T-cell (primary cell): ENCODE measurements around the gene CES1. TPM values are rescaled to one million over a fixed set of nuclear protein-coding genes. Genes with fewer than 3 reads are reported as not detected.
"Not testable (repeated sequence)": the region's sequence is repeated elsewhere in the genome, so short reads cannot be mapped to it uniquely, and the experiment has no call there.

Experiments used
- ATAC-seq, 4 experiments: fragments of 200-7000 bp in 3 of 4; fragments of 150-1000 bp in 1 of 4; cut with Tn5 transposase; replicated peaks in 1 of 4; 1 replicate in 3 of 4; 2 replicates in 1 of 4; pipeline ENCODE4 v1.10.0; 2021; ENCODE audit warnings: moderate library complexity in 3 of 4, mild to moderate bottlenecking in 2 of 4, moderate number of reproducible peaks in 1 of 4
- CTCF ChIA-PET, 2 donors: fragments of 300-600 bp; sonication (Branson Sonifier 250); formaldehyde crosslinking; loops; one replicate each; lab custom pipeline; 2022; ENCODE audit warnings: antibody characterized with exemption in 2 of 2; lab: Charles Lee
- POLR2A ChIA-PET, 2 donors: fragments of 300-600 bp; sonication (Branson Sonifier 250); formaldehyde crosslinking; loops; one replicate each; lab custom pipeline; 2022; ENCODE audit warnings: antibody characterized with exemption in 2 of 2; lab: Charles Lee
- DNase-seq, 35 experiments: peaks; one replicate each; pipeline versions ENCODE4 v3.0.0 to v3.0.0-alpha.2; 2013 to 2023
- H3K27ac ChIP-seq: one replicate; pipeline ENCODE4 v1.5.1; 2013; ENCODE audit warnings: low read length
- H3K27me3 ChIP-seq, 2 experiments: replicated peaks in 1 of 2; 1 replicate in 1 of 2; 2 replicates in 1 of 2; pipeline versions ENCODE4 v1.6.1 to v1.7.0; 2013; ENCODE audit warnings: low read length in 1 of 2, mixed read lengths in 1 of 2; ENCODE audit not compliant: control insufficient read depth in 2 of 2, insufficient read depth in 2 of 2; ENCODE audit errors: extremely low read depth in 1 of 2
- H3K36me3 ChIP-seq, 2 donors: 1 replicate in 1 of 2; 2 replicates in 1 of 2; pipeline versions ENCODE4 v1.6.1 to v1.7.0; 2013; ENCODE audit warnings: low read length in 1 of 2; ENCODE audit not compliant: control insufficient read depth in 2 of 2, insufficient read depth in 1 of 2; ENCODE audit errors: extremely low read depth in 1 of 2
- H3K4me1 ChIP-seq, 2 experiments: 1 replicate in 1 of 2; 2 replicates in 1 of 2; pipeline versions ENCODE4 v1.6.1 to v1.7.0; 2013; ENCODE audit warnings: low read length in 2 of 2, mixed read lengths in 1 of 2; ENCODE audit not compliant: insufficient read depth in 2 of 2, control insufficient read depth in 1 of 2; ENCODE audit errors: extremely low read depth in 1 of 2
- H3K4me3 ChIP-seq, 2 donors: 1 replicate in 1 of 2; 2 replicates in 1 of 2; pipeline versions ENCODE4 v1.5.1 to v1.7.0; 2013; ENCODE audit warnings: mild to moderate bottlenecking in 2 of 2, low read length in 1 of 2, moderate library complexity in 1 of 2; ENCODE audit not compliant: control insufficient read depth in 1 of 2; ENCODE audit errors: extremely low read depth in 1 of 2
- H3K9me3 ChIP-seq: 2 replicates; pipeline ENCODE4 v1.7.0; 2013
- H3K27ac Mint-ChIP-seq, 2 donors: one replicate each; pipeline ENCODE4 v1.8.0; 2020 to 2021; ENCODE audit warnings: mild to moderate bottlenecking in 2 of 2, mixed read lengths in 2 of 2
- H3K27me3 Mint-ChIP-seq, 2 donors: one replicate each; pipeline ENCODE4 v1.8.0; 2021 to 2022; ENCODE audit warnings: mixed read lengths in 2 of 2
- H3K36me3 Mint-ChIP-seq: one replicate; pipeline ENCODE4 v1.8.0; 2021; ENCODE audit warnings: mixed read lengths
- H3K4me1 Mint-ChIP-seq, 3 donors: one replicate each; pipeline ENCODE4 v1.8.0; 2020 to 2022; ENCODE audit warnings: mixed read lengths in 3 of 3, mild to moderate bottlenecking in 1 of 3
- H3K4me3 Mint-ChIP-seq, 3 donors: one replicate each; pipeline ENCODE4 v1.8.0; 2020 to 2022; ENCODE audit warnings: mild to moderate bottlenecking in 3 of 3, mixed read lengths in 3 of 3, moderate library complexity in 3 of 3
- H3K9me3 Mint-ChIP-seq, 3 donors: one replicate each; pipeline ENCODE4 v1.8.0; 2020 to 2022; ENCODE audit warnings: mixed read lengths in 3 of 3
- WGBS: methylation state at CpG from one replicate; pipeline ENCODE4 v1.1.5; 2013; ENCODE audit warnings: missing lambda C conversion rate; ENCODE audit not compliant: insufficient coverage; 5-methylcytosine and 5-hydroxymethylcytosine counted together
- total RNA-seq, 35 experiments: library from RNA in 6 of 35; stranded (reverse) in 6 of 35; fragments of 120-200 nt in 1 of 35; gene quantifications; one replicate each; pipeline versions ENCODE4 v1.2.1 to v1.2.4 and lab custom pipeline; 2013 to 2026

CES1 gene
- total RNA-seq, 5 donors from 2014 or later (not counting 1 experiment from before 2014, with no cell fraction given), result 0.79 to 3.3 (median 1.4) TPM

DNA sequence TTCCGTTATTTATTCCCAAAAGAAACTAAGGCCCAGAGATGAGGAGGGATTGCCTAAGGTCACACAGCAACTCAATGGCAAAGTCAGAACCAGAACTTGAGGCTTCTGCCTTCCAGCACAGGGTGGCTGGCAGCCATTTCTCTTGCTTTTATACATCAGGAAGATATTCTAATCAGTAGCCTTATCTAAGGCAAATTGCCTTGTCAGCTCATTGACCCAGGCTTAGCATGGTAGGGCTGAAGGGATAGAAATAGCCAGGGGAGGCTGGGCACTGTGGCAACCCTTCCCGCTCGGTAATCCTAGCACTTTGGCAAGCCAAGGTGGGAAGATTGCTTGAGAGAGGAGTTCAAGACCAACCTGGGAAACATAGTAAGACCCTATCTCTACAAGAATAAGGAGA lies 2.3 kb upstream of the CES1 start:
- H3K36me3 ChIP-seq, H3K27me3 ChIP-seq, H3K27ac Mint-ChIP-seq, H3K4me1 ChIP-seq, H3K4me3 ChIP-seq, POLR2A ChIA-PET, H3K9me3 ChIP-seq, H3K36me3 Mint-ChIP-seq, DNase-seq, H3K4me3 Mint-ChIP-seq, H3K9me3 Mint-ChIP-seq, H3K27ac ChIP-seq, H3K4me1 Mint-ChIP-seq, ATAC-seq, H3K27me3 Mint-ChIP-seq, CTCF ChIA-PET: not testable (repeated sequence)
- no CpG with 5 or more reads among the region's 3 CpGs for WGBS

DNA sequence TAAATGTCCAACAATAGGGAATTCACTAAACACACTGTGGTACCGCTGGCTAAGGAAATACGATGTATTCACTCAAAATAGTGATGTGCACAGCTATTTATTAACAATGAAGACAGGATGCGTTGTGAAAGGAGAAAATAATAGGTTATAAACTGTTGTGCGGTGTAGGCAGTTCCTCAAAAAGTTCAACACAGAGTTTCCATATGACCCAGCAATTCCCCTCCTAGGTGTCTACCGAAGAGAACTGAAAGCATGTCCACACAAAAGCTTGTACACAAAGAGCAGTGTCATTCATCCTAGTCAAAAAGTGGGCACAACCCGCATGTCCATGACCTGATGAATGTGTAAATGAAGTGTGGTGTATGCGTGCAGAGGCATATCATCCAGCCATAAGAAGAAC lies 1.2 kb upstream of the CES1 start:
- H3K27me3 ChIP-seq, result no peaks in the 10 kb centered on the region
- ChIA-PET CTCF (interaction anchor here in 1 of 2 donors (0.6 kb wide), 1 partner anchor 1603 kb away, joined by 3 read pairs; no protein-coding TSS in a partner anchor), POLR2A (no interaction called here)
- no peaks in the 10 kb centered on the region for H3K36me3 ChIP-seq
- H3K27me3 Mint-ChIP-seq, result peaks cover 0 to 9% of the 10 kb centered on the region in 2 donors
- H3K4me3 ChIP-seq, result no peak overlapping the region
- H3K27ac ChIP-seq, result no peak overlapping the region
- H3K27ac Mint-ChIP-seq, result no peak overlapping the region
- H3K4me1 Mint-ChIP-seq, result no peaks in the 10 kb centered on the region
- 20% methylated on average over 1 of the region's 7 CpGs for WGBS
- no peaks in the 10 kb centered on the region for H3K36me3 Mint-ChIP-seq
- no peak for ATAC-seq
- H3K9me3 ChIP-seq, result no peaks in the 10 kb centered on the region
- DNase-seq, result no peak
- H3K9me3 Mint-ChIP-seq, result no peaks in the 10 kb centered on the region
- no peak overlapping the region for H3K4me3 Mint-ChIP-seq
- no peaks in the 10 kb centered on the region for H3K4me1 ChIP-seq

DNA sequence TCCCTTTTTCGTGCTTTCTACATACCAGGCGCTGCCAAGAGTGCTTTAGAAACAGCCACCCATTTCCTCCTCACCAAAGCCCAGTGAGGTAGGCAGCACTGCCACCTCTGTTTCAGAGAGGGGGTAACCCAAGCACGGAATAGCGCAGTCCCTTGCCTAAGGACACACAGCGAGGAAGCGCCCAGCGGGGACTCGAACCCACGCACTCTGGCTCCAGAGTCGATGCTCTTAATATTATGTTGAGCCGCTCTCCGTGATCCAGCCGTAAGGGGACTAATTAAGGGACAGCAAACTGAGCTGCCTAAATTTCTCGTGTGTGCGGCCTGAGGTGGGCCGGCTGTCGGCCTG lies 497 bp downstream of the CES1 start:
- no peak for ATAC-seq
- H3K4me1 ChIP-seq, result no peaks in the 10 kb centered on the region
- H3K36me3 ChIP-seq, result no peaks in the 10 kb centered on the region
- no peaks in the 10 kb centered on the region for H3K9me3 ChIP-seq
- Mint-ChIP-seq H3K27me3 (peaks cover 0 to 15% of the 10 kb centered on the region in 2 donors), H3K9me3 (no peaks in the 10 kb centered on the region), H3K27ac (no peak overlapping the region), H3K4me3 (no peak overlapping the region), H3K36me3 (no peaks in the 10 kb centered on the region), H3K4me1 (no peaks in the 10 kb centered on the region)
- H3K27me3 ChIP-seq, result no peaks in the 10 kb centered on the region
- CTCF ChIA-PET, result no interaction called here
- no peak overlapping the region for H3K4me3 ChIP-seq
- H3K27ac ChIP-seq, result no peak overlapping the region
- 85% methylated on average over 16 of the region's 17 CpGs for WGBS
- no peak for DNase-seq
- POLR2A ChIA-PET, result no interaction called here

DNA sequence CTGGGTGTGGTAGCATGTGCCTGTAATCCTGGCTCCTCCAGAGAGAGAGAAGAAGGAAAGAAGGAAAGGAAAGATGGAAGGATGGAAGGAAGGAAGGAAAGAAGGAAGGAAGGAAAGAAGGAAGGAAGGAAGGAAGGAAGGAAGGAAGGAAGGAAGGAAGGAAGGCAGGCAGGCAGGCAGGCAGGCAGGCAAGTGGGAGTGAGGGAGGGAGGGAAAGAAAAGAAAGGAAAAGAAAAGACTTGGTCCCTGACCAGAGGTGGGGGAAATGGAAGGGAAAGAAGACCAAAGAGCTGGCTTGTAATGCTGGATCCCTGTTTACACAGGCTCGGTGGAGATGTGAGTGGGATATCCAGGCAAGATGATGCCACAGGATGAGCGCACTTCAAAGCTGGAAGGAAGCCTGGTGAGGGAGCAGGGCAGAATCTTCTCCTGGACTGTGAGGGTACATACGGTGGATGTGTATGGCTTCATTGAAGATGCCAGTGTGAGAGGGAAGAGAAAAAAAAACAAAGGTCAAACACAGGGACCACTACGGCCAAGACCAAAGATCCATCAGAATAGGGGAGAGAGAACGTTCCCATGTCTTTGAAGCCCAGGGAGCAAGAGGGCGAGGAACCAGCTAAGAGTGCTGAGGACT lies 2.1 kb downstream of the CES1 start:
- Mint-ChIP-seq H3K9me3 (no peaks in the 10 kb centered on the region), H3K36me3 (no peaks in the 10 kb centered on the region), H3K27ac (no peak overlapping the region), H3K27me3 (peaks cover 0 to 22% of the 10 kb centered on the region in 2 donors), H3K4me1 (no peaks in the 10 kb centered on the region), H3K4me3 (no peak overlapping the region)
- H3K4me1 ChIP-seq, result no peaks in the 10 kb centered on the region
- no peaks in the 10 kb centered on the region for H3K9me3 ChIP-seq
- no peak overlapping the region for H3K4me3 ChIP-seq
- ChIA-PET CTCF (interaction anchor here in 1 of 2 donors (0.7 kb wide), 1 partner anchor 1473 kb away, joined by 3 read pairs; no protein-coding TSS in a partner anchor), POLR2A (no interaction called here)
- no peaks in the 10 kb centered on the region for H3K27me3 ChIP-seq
- no peaks in the 10 kb centered on the region for H3K36me3 ChIP-seq
- H3K27ac ChIP-seq, result no peak overlapping the region
- DNase-seq (no peak), ATAC-seq (no peak)
- WGBS, result 83% methylated on average over 4 of the region's 6 CpGs

GRCh38 chr16:55829232-55829631 lies 3.7 kb downstream of the CES1 start:
- H3K4me3 ChIP-seq, H3K27me3 ChIP-seq, ATAC-seq, H3K36me3 Mint-ChIP-seq, DNase-seq, H3K36me3 ChIP-seq, H3K4me1 ChIP-seq, H3K27ac ChIP-seq, H3K4me3 Mint-ChIP-seq, H3K9me3 ChIP-seq, POLR2A ChIA-PET, H3K9me3 Mint-ChIP-seq, H3K27ac Mint-ChIP-seq, CTCF ChIA-PET, H3K4me1 Mint-ChIP-seq: not testable (repeated sequence)
- peaks cover 0 to 26% of the 10 kb centered on the region in 2 donors for H3K27me3 Mint-ChIP-seq
- 78% methylated on average over 2 of the region's 3 CpGs for WGBS

DNA sequence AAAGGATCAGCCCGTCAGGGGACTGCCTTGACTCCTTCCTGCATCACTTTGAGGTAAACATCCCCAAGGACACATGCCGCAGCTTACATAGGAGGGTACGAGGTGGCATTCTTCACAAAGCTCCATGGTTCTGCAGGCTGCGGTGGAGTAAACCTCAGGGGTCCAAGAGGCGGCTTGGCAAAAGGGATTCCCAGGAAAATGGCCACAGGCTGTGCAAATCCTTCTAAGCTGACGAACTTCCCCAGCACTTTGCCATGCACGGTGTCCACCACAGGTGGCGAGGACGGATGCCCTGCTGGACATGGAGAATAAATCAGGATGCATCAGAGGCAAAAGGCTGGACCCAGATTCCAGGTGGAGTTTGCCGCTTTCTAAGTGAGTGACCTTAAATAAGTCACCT lies 4.2 kb downstream of the CES1 start:
- Mint-ChIP-seq H3K36me3 (no peaks in the 10 kb centered on the region), H3K4me3 (no peak overlapping the region), H3K27ac (no peak overlapping the region), H3K4me1 (no peaks in the 10 kb centered on the region), H3K27me3 (peaks cover 0 to 26% of the 10 kb centered on the region in 2 donors), H3K9me3 (no peaks in the 10 kb centered on the region)
- H3K36me3 ChIP-seq, result no peaks in the 10 kb centered on the region
- POLR2A ChIA-PET, result no interaction called here
- WGBS, result 62% methylated on average over 9 of the region's 10 CpGs
- peaks cover 0 to 5% of the 10 kb centered on the region in 2 experiments for H3K27me3 ChIP-seq
- CTCF ChIA-PET, result no interaction called here
- H3K4me3 ChIP-seq, result no peak overlapping the region
- no peaks in the 10 kb centered on the region for H3K4me1 ChIP-seq
- no peaks in the 10 kb centered on the region for H3K9me3 ChIP-seq
- ATAC-seq (no peak), DNase-seq (no peak)
- no peak overlapping the region for H3K27ac ChIP-seq
